Measurements from ENCODE around the gene LGALS9B.
"Not testable (repeated sequence)": the region's sequence is repeated elsewhere in the genome, so short reads cannot be mapped to it uniquely, and the experiment has no call there.

The LGALS9B gene

GRCh38 chr17:20467447-20467846 lies at the start of gene LGALS9B:
LGALS9B (minus strand) TSS chr17:20467539; CDS start chr17:20467470, 69 bp downstream.
- DNase-seq (ENCODE audit: low read depth), result not testable (repeated sequence)

- DNase-seq (ENCODE audit: low read depth), result not testable (repeated sequence)
Measured at GRCh38 chr17:20516986-20517385, 49.6 kb upstream of the LGALS9B start.

- not testable (repeated sequence) for DNase-seq (ENCODE audit: low read depth)
Measured at GRCh38 chr17:20515099-20515498, 47.8 kb upstream of the LGALS9B start.

GRCh38 chr17:20513539-20513938 lies 46.2 kb upstream of the LGALS9B start:
- DNase-seq (ENCODE audit: low read depth), result not testable (repeated sequence)

- not testable (repeated sequence) for DNase-seq (ENCODE audit: low read depth)
Measured at GRCh38 chr17:20512378-20512777, 45.0 kb upstream of the LGALS9B start.

- not testable (repeated sequence) for DNase-seq (ENCODE audit: low read depth)
Measured at GRCh38 chr17:20511778-20512177, 44.4 kb upstream of the LGALS9B start.

GRCh38 chr17:20505333-20505732 lies 38.0 kb upstream of the LGALS9B start:
- not testable (repeated sequence) for DNase-seq (ENCODE audit: low read depth)

GRCh38 chr17:20504388-20505066 lies 37.2 kb upstream of the LGALS9B start:
- not testable (repeated sequence) for DNase-seq (ENCODE audit: low read depth)

- not testable (repeated sequence) for DNase-seq (ENCODE audit: low read depth)
Measured at GRCh38 chr17:20501896-20502295, 34.6 kb upstream of the LGALS9B start.

- not testable (repeated sequence) for DNase-seq (ENCODE audit: low read depth)
Measured at GRCh38 chr17:20500346-20500745, 33.0 kb upstream of the LGALS9B start.

- DNase-seq (ENCODE audit: low read depth), result not testable (repeated sequence)
Measured at GRCh38 chr17:20495420-20495819, 28.1 kb upstream of the LGALS9B start.

- DNase-seq (ENCODE audit: low read depth), result not testable (repeated sequence)
Measured at GRCh38 chr17:20494735-20495134, 27.4 kb upstream of the LGALS9B start.

GRCh38 chr17:20494147-20494546 lies 26.8 kb upstream of the LGALS9B start:
- not testable (repeated sequence) for DNase-seq (ENCODE audit: low read depth)

GRCh38 chr17:20492971-20493370 lies 25.6 kb upstream of the LGALS9B start:
- DNase-seq (ENCODE audit: low read depth), result not testable (repeated sequence)

GRCh38 chr17:20492099-20492498 lies 24.8 kb upstream of the LGALS9B start:
- DNase-seq (ENCODE audit: low read depth), result not testable (repeated sequence)

- DNase-seq (ENCODE audit: low read depth), result peak; percentile 51
Measured at GRCh38 chr17:20484930-20485329, 17.6 kb upstream of the LGALS9B start.

GRCh38 chr17:20479889-20480591 lies 12.7 kb upstream of the LGALS9B start:
- DNase-seq (ENCODE audit: low read depth), result not testable (repeated sequence)

- DNase-seq (ENCODE audit: low read depth), result not testable (repeated sequence)
Measured at GRCh38 chr17:20477398-20478071, 10.2 kb upstream of the LGALS9B start.

- DNase-seq (ENCODE audit: low read depth), result not testable (repeated sequence)
Measured at GRCh38 chr17:20475137-20475831, 7.9 kb upstream of the LGALS9B start.

- not testable (repeated sequence) for DNase-seq (ENCODE audit: low read depth)
Measured at GRCh38 chr17:20474081-20474480, 6.7 kb upstream of the LGALS9B start.

- DNase-seq (ENCODE audit: low read depth), result not testable (repeated sequence)
Measured at GRCh38 chr17:20469946-20470345, 2.6 kb upstream of the LGALS9B start.

GRCh38 chr17:20469107-20469506 lies 1.8 kb upstream of the LGALS9B start:
- not testable (repeated sequence) for DNase-seq (ENCODE audit: low read depth)
